Cerebellar nuclear complex (tissue), 1 donor: ENCODE results near the gene ERN2.
A peak's percentile ranks its signal among the peaks of the same experiment; 100 is the strongest.

Source experiments
- DNase-seq, 2 experiments: peaks; one replicate each; lab custom pipeline; 2025; lab: John Stamatoyannopoulos, UW

ERN2 gene

DNA sequence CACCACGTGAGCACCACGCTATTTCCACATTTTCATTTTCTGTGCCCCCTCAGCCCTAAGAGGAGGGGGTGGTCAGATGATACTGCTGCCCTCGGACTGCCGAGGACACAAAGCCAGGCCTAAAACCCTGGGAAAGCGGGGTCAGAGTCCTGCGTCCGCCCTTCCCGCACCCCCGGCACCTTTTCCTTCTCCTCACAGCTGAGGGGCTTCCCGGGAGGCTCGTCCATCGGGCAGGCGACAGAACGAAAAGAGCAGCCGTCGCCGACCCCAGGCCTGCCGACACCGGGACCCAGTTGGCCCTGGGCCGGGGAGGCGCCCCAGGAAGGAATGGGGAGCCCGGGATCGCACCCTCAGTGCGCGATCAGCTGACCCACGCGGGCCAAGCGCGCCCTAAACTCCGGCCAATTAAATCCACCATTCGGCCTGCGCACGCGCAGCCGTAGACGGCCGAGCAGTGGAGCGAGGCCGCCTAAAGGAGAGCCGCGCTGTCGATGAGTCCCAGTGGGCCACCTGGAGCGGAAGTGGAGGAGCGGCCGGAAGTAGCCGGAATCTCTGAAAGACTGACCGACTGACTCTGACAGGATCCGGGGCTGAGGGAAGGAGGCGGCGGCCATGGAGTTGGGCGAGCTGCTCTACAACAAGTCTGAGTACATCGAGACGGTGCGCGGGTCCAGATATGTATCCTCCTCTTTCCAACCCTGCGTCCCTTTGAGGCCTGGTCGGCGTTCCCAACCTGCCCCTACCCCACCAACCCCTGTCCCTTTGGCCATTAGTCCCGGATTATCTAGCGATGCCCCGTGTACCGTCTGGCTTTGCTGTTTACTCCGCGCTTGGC, 71.9 kb downstream of the ERN2 start, which contains the start of the genes DCTN5 and PALB2:
DCTN5 (plus strand) TSS at position 536 of the 835 bp plus-strand sequence; CDS start at position 613, 77 bp downstream.
PALB2 (minus strand) TSS at position 380 of the 835 bp plus-strand sequence; CDS start at position 227, 153 bp downstream.
- peak; percentile 47 to 72 for DNase-seq

DNA sequence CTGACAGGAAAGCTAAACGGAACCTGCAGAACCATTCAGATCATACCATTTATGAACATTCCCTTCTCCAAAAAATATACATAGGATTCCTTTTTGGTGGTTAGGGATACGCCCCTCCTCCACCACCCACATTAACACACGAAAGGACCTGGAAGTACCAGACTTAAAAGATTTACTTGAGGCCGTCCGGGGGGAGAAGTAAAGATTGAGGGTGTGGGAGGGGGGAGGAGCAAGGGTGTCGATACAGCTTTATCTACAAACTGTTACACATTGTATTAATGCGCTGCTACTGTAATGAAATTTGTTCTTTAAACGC, 72.4 kb downstream of the ERN2 start:
- DNase-seq, result no peak
